DMS153 treated with DMSO at 0.1 percent for 48 hours (cell line): ENCODE results near the gene GATD1.

Source experiments
- DNase-seq: peaks from one replicate; lab custom pipeline; 2025; ENCODE audit not compliant: unreplicated experiment; lab: John Stamatoyannopoulos, UW

Gene GATD1

GRCh38 chr11:729492-730074 is 47.7 kb downstream of the GATD1 start:
- DNase-seq: no peak

- no peak for DNase-seq
These were observed 48.3 kb downstream of the GATD1 start for GRCh38 chr11:728901-729491.

GRCh38 chr11:727859-728748 is 49.2 kb downstream of the GATD1 start:
- DNase-seq: peak; percentile 72

- no peak for DNase-seq
These were observed 50.0 kb downstream of the GATD1 start for GRCh38 chr11:727281-727701.

- DNase-seq: peak; percentile 70
These were observed 50.7 kb downstream of the GATD1 start for GRCh38 chr11:726278-727220.

- no peak for DNase-seq
These were observed 51.6 kb downstream of the GATD1 start for GRCh38 chr11:725624-726202.

- no peak for DNase-seq
These were observed 52.4 kb downstream of the GATD1 start for GRCh38 chr11:724778-725386.

GRCh38 chr11:724049-724777 is 53.1 kb downstream of the GATD1 start:
- no peak for DNase-seq

GRCh38 chr11:723120-723883 is 54.0 kb downstream of the GATD1 start:
- DNase-seq: peak; percentile 27

GRCh38 chr11:722346-722811 is 54.9 kb downstream of the GATD1 start:
- no peak for DNase-seq

GRCh38 chr11:721741-722345 is 55.4 kb downstream of the GATD1 start:
- no peak for DNase-seq

- DNase-seq: no peak
These were observed 56.0 kb downstream of the GATD1 start for GRCh38 chr11:721247-721740.

GRCh38 chr11:720642-721246 is 56.5 kb downstream of the GATD1 start:
- no peak for DNase-seq

GRCh38 chr11:720017-720641 is 57.2 kb downstream of the GATD1 start:
- DNase-seq: no peak

GRCh38 chr11:719214-720016 is 57.9 kb downstream of the GATD1 start:
- no peak for DNase-seq
